Uterus (tissue), 2 donors: ENCODE data around the gene TXNL4A.

Experiments used
- CTCF ChIP-seq, 4 experiments: fragments of 200-600 bp in 2 of 4; fragments of 450-650 bp in 2 of 4; sonication (generic) in 2 of 4; IDR thresholded peaks; one replicate each; pipeline ENCODE4 v1.5.1; 2016 to 2019; ENCODE audit warnings: antibody characterized with exemption in 4 of 4, mild to moderate bottlenecking in 2 of 4, moderate library complexity in 1 of 4
- POLR2A ChIP-seq, 2 donors: fragments of 450-650 bp; IDR thresholded peaks; one replicate each; pipeline ENCODE4 v1.6.1; 2016; ENCODE audit warnings: antibody characterized with exemption in 2 of 2, mild to moderate bottlenecking in 1 of 2, moderate library complexity in 1 of 2

- no peak for TF ChIP-seq CTCF (IDR thresholded peaks at IDR 0.05)
- TF ChIP-seq POLR2A (IDR thresholded peaks at IDR 0.05): no peak
Observed at GRCh38 chr18:80012714-80013113, 24.4 kb upstream of the TXNL4A start.
